ENCODE data around the gene KDM2A.

DNA sequence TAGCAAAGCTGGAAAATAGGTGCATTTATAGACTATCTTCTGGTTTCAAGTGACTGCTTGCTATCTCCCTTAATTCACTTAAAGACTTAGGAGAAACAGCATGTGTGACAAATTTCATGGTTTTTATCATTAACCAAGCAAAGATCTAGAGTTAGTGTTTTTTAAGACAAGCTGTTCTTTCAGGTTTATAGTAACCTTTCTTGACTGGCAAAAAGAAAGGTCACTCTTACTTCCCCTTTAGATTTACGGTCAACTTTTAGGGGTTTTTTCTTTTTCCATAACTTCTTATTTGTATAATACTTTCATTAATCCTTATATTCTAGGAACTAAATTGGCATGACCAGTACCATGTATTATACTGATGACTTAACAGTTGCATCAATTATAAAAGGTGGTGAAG lies 46.6 kb downstream of the KDM2A start:
- TF ChIP-seq, protein P1, sequence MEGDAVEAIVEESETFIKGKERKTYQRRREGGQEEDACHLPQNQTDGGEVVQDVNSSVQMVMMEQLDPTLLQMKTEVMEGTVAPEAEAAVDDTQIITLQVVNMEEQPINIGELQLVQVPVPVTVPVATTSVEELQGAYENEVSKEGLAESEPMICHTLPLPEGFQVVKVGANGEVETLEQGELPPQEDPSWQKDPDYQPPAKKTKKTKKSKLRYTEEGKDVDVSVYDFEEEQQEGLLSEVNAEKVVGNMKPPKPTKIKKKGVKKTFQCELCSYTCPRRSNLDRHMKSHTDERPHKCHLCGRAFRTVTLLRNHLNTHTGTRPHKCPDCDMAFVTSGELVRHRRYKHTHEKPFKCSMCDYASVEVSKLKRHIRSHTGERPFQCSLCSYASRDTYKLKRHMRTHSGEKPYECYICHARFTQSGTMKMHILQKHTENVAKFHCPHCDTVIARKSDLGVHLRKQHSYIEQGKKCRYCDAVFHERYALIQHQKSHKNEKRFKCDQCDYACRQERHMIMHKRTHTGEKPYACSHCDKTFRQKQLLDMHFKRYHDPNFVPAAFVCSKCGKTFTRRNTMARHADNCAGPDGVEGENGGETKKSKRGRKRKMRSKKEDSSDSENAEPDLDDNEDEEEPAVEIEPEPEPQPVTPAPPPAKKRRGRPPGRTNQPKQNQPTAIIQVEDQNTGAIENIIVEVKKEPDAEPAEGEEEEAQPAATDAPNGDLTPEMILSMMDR (IDR thresholded peaks at IDR 0.05), result no peak
- TF ChIP-seq POLR2AphosphoS5 (IDR thresholded peaks at IDR 0.05) (no peak), POLR2A (IDR thresholded peaks at IDR 0.05; ENCODE audit: low read depth) (no peak), EP300 (IDR thresholded peaks at IDR 0.05) (no peak)
